NCI-H1105 treated with DMSO at 0.1 percent for 48 hours (cell line): ENCODE measurements around the gene SLC22A23.
A peak's percentile ranks its signal among the peaks of the same experiment; 100 is the strongest.

ENCODE experiments used
- DNase-seq: peaks from one replicate; lab custom pipeline; 2025; lab: John Stamatoyannopoulos, UW

Gene SLC22A23

GRCh38 chr6:3351829-3352524 is 104.9 kb downstream of the SLC22A23 start:
- no peak for DNase-seq

GRCh38 chr6:3351105-3351676 is 105.7 kb downstream of the SLC22A23 start:
- DNase-seq: peak; percentile 68

GRCh38 chr6:3350252-3350796 is 106.5 kb downstream of the SLC22A23 start:
- DNase-seq: no peak

- DNase-seq: no peak
Measured at GRCh38 chr6:3349388-3350251, 107.2 kb downstream of the SLC22A23 start.

GRCh38 chr6:3348821-3349220 is 108.0 kb downstream of the SLC22A23 start:
- DNase-seq: no peak

GRCh38 chr6:3347826-3348225 is 109.0 kb downstream of the SLC22A23 start:
- DNase-seq: no peak

- DNase-seq: no peak
Measured at GRCh38 chr6:3347247-3347646, 109.6 kb downstream of the SLC22A23 start.

GRCh38 chr6:3346476-3346875 is 110.4 kb downstream of the SLC22A23 start:
- DNase-seq: no peak

- DNase-seq: no peak
Measured at GRCh38 chr6:3345836-3346235, 111.0 kb downstream of the SLC22A23 start.

GRCh38 chr6:3343089-3343883 is 113.6 kb downstream of the SLC22A23 start:
- DNase-seq: no peak

- no peak for DNase-seq
Measured at GRCh38 chr6:3341467-3341866, 115.4 kb downstream of the SLC22A23 start.

- no peak for DNase-seq
Measured at GRCh38 chr6:3340894-3341293, 116.0 kb downstream of the SLC22A23 start.

GRCh38 chr6:3340358-3340802 is 116.5 kb downstream of the SLC22A23 start:
- DNase-seq: no peak

- DNase-seq: no peak
Measured at GRCh38 chr6:3339811-3340210, 117.0 kb downstream of the SLC22A23 start.

- DNase-seq: no peak
Measured at GRCh38 chr6:3337521-3338350, 119.1 kb downstream of the SLC22A23 start.

GRCh38 chr6:3336859-3337515 is 119.9 kb downstream of the SLC22A23 start:
- DNase-seq: no peak

GRCh38 chr6:3336066-3336786 is 120.6 kb downstream of the SLC22A23 start:
- DNase-seq: no peak

- DNase-seq: no peak
Measured at GRCh38 chr6:3335169-3335568, 121.7 kb downstream of the SLC22A23 start.

- peak; percentile 76 for DNase-seq
Measured at GRCh38 chr6:3334555-3334954, 122.3 kb downstream of the SLC22A23 start.

GRCh38 chr6:3333263-3333662 is 123.6 kb downstream of the SLC22A23 start:
- DNase-seq: no peak
